GM19043 (cell line): ENCODE results near the gene SLC35A3.
"Not testable (repeated sequence)": the region's sequence is repeated elsewhere in the genome, so short reads cannot be mapped to it uniquely, and the experiment has no call there.

Experiments
- ATAC-seq: cut with Tn5 transposase; IDR thresholded peaks from one replicate; pipeline ENCODE4 v1.9.1; 2021; ENCODE audit warnings: low read depth; ENCODE audit not compliant: unreplicated experiment

SLC35A3 gene

GRCh38 chr1:99969729-99970621 lies at the start of gene SLC35A3:
Gene SLC35A3 (plus strand): TSS chr1:99969996. CDS start chr1:99993555, 23,559 bp downstream.
- peak; percentile 91 for ATAC-seq

GRCh38 chr1:99934801-99935200 lies 35.0 kb upstream of the SLC35A3 start:
- no peak for ATAC-seq

- no peak for ATAC-seq
Measured at GRCh38 chr1:99935534-99935933, 34.3 kb upstream of the SLC35A3 start.

- no peak for ATAC-seq
Measured at GRCh38 chr1:99936071-99936470, 33.7 kb upstream of the SLC35A3 start.

GRCh38 chr1:99942723-99943122 lies 27.1 kb upstream of the SLC35A3 start:
- no peak for ATAC-seq

- ATAC-seq: no peak
Measured at GRCh38 chr1:99943223-99943794, 26.5 kb upstream of the SLC35A3 start.

- ATAC-seq: no peak
Measured at GRCh38 chr1:99944192-99944591, 25.6 kb upstream of the SLC35A3 start.

- ATAC-seq: no peak
Measured at GRCh38 chr1:99945174-99945573, 24.6 kb upstream of the SLC35A3 start.

- ATAC-seq: no peak
Measured at GRCh38 chr1:99950486-99950885, 19.3 kb upstream of the SLC35A3 start.

- no peak for ATAC-seq
Measured at GRCh38 chr1:99952522-99952921, 17.3 kb upstream of the SLC35A3 start.

- no peak for ATAC-seq
Measured at GRCh38 chr1:99955375-99955774, 14.4 kb upstream of the SLC35A3 start.

- no peak for ATAC-seq
Measured at GRCh38 chr1:99956755-99957154, 13.0 kb upstream of the SLC35A3 start.

GRCh38 chr1:99957818-99958217 lies 12.0 kb upstream of the SLC35A3 start:
- no peak for ATAC-seq

GRCh38 chr1:99959189-99959705 lies 10.5 kb upstream of the SLC35A3 start:
- ATAC-seq: not testable (repeated sequence)

GRCh38 chr1:99960260-99960659 lies 9.5 kb upstream of the SLC35A3 start:
- ATAC-seq: not testable (repeated sequence)

- ATAC-seq: no peak
Measured at GRCh38 chr1:99963041-99963795, 6.6 kb upstream of the SLC35A3 start.

GRCh38 chr1:99964806-99965205 lies 5.0 kb upstream of the SLC35A3 start:
- no peak for ATAC-seq

GRCh38 chr1:99965646-99966375 lies 4.0 kb upstream of the SLC35A3 start:
- ATAC-seq: no peak

GRCh38 chr1:99968214-99968613 lies 1.6 kb upstream of the SLC35A3 start:
- ATAC-seq: no peak

- peak; percentile 9 for ATAC-seq
Measured at GRCh38 chr1:99969260-99969728, 502 bp upstream of the SLC35A3 start.
